Mucosa of rectum (tissue), 2 donors: ENCODE measurements around the gene CA4.
"Not testable (repeated sequence)": the region's sequence is repeated elsewhere in the genome, so short reads cannot be mapped to it uniquely, and the experiment has no call there.

Experiments
- H3K27ac ChIP-seq, 2 donors: one replicate each; pipeline ENCODE4 v1.7.0; 2013; ENCODE audit warnings: inconsistent platforms in 2 of 2, low read depth in 2 of 2, low read length in 2 of 2
- H3K27me3 ChIP-seq, 2 donors: one replicate each; pipeline ENCODE4 v1.7.0; 2013; ENCODE audit warnings: low read length in 2 of 2; ENCODE audit not compliant: control insufficient read depth in 2 of 2, insufficient read depth in 2 of 2
- H3K36me3 ChIP-seq, 2 donors: one replicate each; pipeline ENCODE4 v1.7.0; 2013; ENCODE audit warnings: low read length in 2 of 2; ENCODE audit not compliant: control insufficient read depth in 2 of 2, insufficient read depth in 2 of 2
- H3K4me1 ChIP-seq, 2 donors: one replicate each; pipeline ENCODE4 v1.7.0; 2013; ENCODE audit warnings: low read length in 2 of 2, mild to moderate bottlenecking in 1 of 2; ENCODE audit not compliant: control insufficient read depth in 2 of 2, insufficient read depth in 2 of 2
- H3K4me3 ChIP-seq, 2 donors: one replicate each; pipeline ENCODE4 v1.7.0; 2013; ENCODE audit warnings: low read length in 2 of 2
- H3K9ac ChIP-seq, 2 donors: one replicate each; pipeline ENCODE4 v1.7.0; 2013; ENCODE audit warnings: low read length in 2 of 2, low read depth in 1 of 2, mild to moderate bottlenecking in 1 of 2
- H3K9me3 ChIP-seq, 2 donors: one replicate each; pipeline ENCODE4 v1.7.0; 2013; ENCODE audit warnings: low read length in 2 of 2; ENCODE audit not compliant: control insufficient read depth in 2 of 2
- donor health status: healthy.
- donor health status: Normal muscosa, but diverticular disease.

The CA4 gene

GRCh38 chr17:60109161-60109560 lies 40.6 kb upstream of the CA4 start:
- H3K9me3 ChIP-seq = no peaks in the 10 kb centered on the region
- H3K36me3 ChIP-seq = no peaks in the 10 kb centered on the region
- no peaks in the 10 kb centered on the region for H3K27me3 ChIP-seq
- H3K4me1 ChIP-seq = no peaks in the 10 kb centered on the region
- no peak overlapping the region for H3K4me3 ChIP-seq
- H3K27ac ChIP-seq = no peak overlapping the region
- no peak overlapping the region for H3K9ac ChIP-seq

- H3K36me3 ChIP-seq = no peaks in the 10 kb centered on the region
- no peak overlapping the region for H3K4me3 ChIP-seq
- no peaks in the 10 kb centered on the region for H3K4me1 ChIP-seq
- no peak overlapping the region for H3K9ac ChIP-seq
- H3K27ac ChIP-seq = no peak overlapping the region
- no peaks in the 10 kb centered on the region for H3K27me3 ChIP-seq
- H3K9me3 ChIP-seq = no peaks in the 10 kb centered on the region
Observed at GRCh38 chr17:60110586-60110985, 39.2 kb upstream of the CA4 start.

- H3K27ac ChIP-seq, H3K4me3 ChIP-seq, H3K9me3 ChIP-seq, H3K27me3 ChIP-seq, H3K36me3 ChIP-seq, H3K9ac ChIP-seq, H3K4me1 ChIP-seq: not testable (repeated sequence)
Observed at GRCh38 chr17:60111661-60112060, 38.1 kb upstream of the CA4 start.

- not testable (repeated sequence) for H3K27ac ChIP-seq, H3K4me3 ChIP-seq, H3K9me3 ChIP-seq, H3K9ac ChIP-seq, H3K27me3 ChIP-seq, H3K36me3 ChIP-seq, H3K4me1 ChIP-seq
Observed at GRCh38 chr17:60115364-60115763, 34.4 kb upstream of the CA4 start.

- H3K4me1 ChIP-seq, H3K9me3 ChIP-seq, H3K27me3 ChIP-seq, H3K27ac ChIP-seq, H3K36me3 ChIP-seq, H3K9ac ChIP-seq, H3K4me3 ChIP-seq: not testable (repeated sequence)
Observed at GRCh38 chr17:60116196-60116595, 33.6 kb upstream of the CA4 start.

- H3K4me1 ChIP-seq, H3K27ac ChIP-seq, H3K4me3 ChIP-seq, H3K9ac ChIP-seq, H3K36me3 ChIP-seq, H3K27me3 ChIP-seq, H3K9me3 ChIP-seq: not testable (repeated sequence)
Observed at GRCh38 chr17:60119162-60119561, 30.6 kb upstream of the CA4 start.

- H3K36me3 ChIP-seq, H3K27ac ChIP-seq, H3K4me1 ChIP-seq, H3K9me3 ChIP-seq, H3K9ac ChIP-seq, H3K4me3 ChIP-seq, H3K27me3 ChIP-seq: not testable (repeated sequence)
Observed at GRCh38 chr17:60119807-60120748, 29.7 kb upstream of the CA4 start.

- no peaks in the 10 kb centered on the region for H3K4me1 ChIP-seq
- H3K4me3 ChIP-seq = no peak overlapping the region
- H3K36me3 ChIP-seq = no peaks in the 10 kb centered on the region
- H3K27ac ChIP-seq = no peak overlapping the region
- H3K27me3 ChIP-seq = peaks cover 1 to 2% of the 10 kb centered on the region in 2 donors
- H3K9ac ChIP-seq = no peak overlapping the region
- H3K9me3 ChIP-seq = no peaks in the 10 kb centered on the region
Observed at GRCh38 chr17:60127068-60128064, 22.4 kb upstream of the CA4 start.

GRCh38 chr17:60128171-60128859 lies 21.5 kb upstream of the CA4 start:
- Histone ChIP-seq H3K9ac (no peak overlapping the region), H3K36me3 (no peaks in the 10 kb centered on the region), H3K9me3 (no peaks in the 10 kb centered on the region), H3K4me1 (no peaks in the 10 kb centered on the region), H3K27me3 (peaks cover 1 to 2% of the 10 kb centered on the region in 2 donors), H3K27ac (no peak overlapping the region), H3K4me3 (no peak overlapping the region)
